ENCODE results near the gene ENHO.

- no peak for TF ChIP-seq POLR2AphosphoS5 (IDR thresholded peaks at IDR 0.05; ENCODE audit: low read depth, low read length)
- TF ChIP-seq REST (IDR thresholded peaks at IDR 0.05; ENCODE audit: insufficient read depth in 1 of 2, low read depth in 2 of 2, low read length in 2 of 2) = no peak
- TF ChIP-seq TAF1 (IDR thresholded peaks at IDR 0.05; ENCODE audit: borderline replicate concordance, insufficient read depth, low read length) = no peak
- no peak for TF ChIP-seq SIN3A (IDR thresholded peaks at IDR 0.05; ENCODE audit: borderline replicate concordance, insufficient read depth, low read length)
These were observed 28.0 kb upstream of the ENHO start for GRCh38 chr9:34550681-34551270.

Data from PFSK-1 (cell line).